HG03520 (cell line): ENCODE measurements around the gene C16orf90.
A peak's percentile ranks its signal among the peaks of the same experiment; 100 is the strongest.

ENCODE experiments used
- ATAC-seq: cut with Tn5 transposase; IDR thresholded peaks from one replicate; pipeline ENCODE4 v1.9.1; 2021; ENCODE audit warnings: mild to moderate bottlenecking, moderate library complexity; ENCODE audit not compliant: unreplicated experiment

The C16orf90 gene

GRCh38 chr16:3467921-3468320, 27.4 kb downstream of the C16orf90 start:
- ATAC-seq, result no peak

- no peak for ATAC-seq
Observed at GRCh38 chr16:3467182-3467581, 28.1 kb downstream of the C16orf90 start.

- no peak for ATAC-seq
Observed at GRCh38 chr16:3465911-3466584, 29.2 kb downstream of the C16orf90 start.

GRCh38 chr16:3465301-3465700, 30.0 kb downstream of the C16orf90 start:
- ATAC-seq, result no peak

- no peak for ATAC-seq
Observed at GRCh38 chr16:3461151-3461550, 34.1 kb downstream of the C16orf90 start.

GRCh38 chr16:3460585-3460984, 34.7 kb downstream of the C16orf90 start:
- no peak for ATAC-seq

GRCh38 chr16:3460121-3460520, 35.2 kb downstream of the C16orf90 start:
- no peak for ATAC-seq

- ATAC-seq, result no peak
Observed at GRCh38 chr16:3459401-3460090, 35.7 kb downstream of the C16orf90 start.

- ATAC-seq, result peak; percentile 30
Observed at GRCh38 chr16:3458852-3459361, 36.4 kb downstream of the C16orf90 start.

GRCh38 chr16:3458278-3458851, 36.9 kb downstream of the C16orf90 start:
- ATAC-seq, result no peak

GRCh38 chr16:3457434-3458252, 37.6 kb downstream of the C16orf90 start:
- peak; percentile 78 for ATAC-seq

GRCh38 chr16:3454631-3455147, 40.6 kb downstream of the C16orf90 start:
- no peak for ATAC-seq

- ATAC-seq, result no peak
Observed at GRCh38 chr16:3454093-3454492, 41.2 kb downstream of the C16orf90 start.

GRCh38 chr16:3444032-3444388, 51.3 kb downstream of the C16orf90 start:
- no peak for ATAC-seq
